Activated T-cell treated with anti-CD3 and anti-CD28 coated beads, Interleukin-2, amount 50 U/mL, for 24 hours (primary cell): ENCODE results near the gene MRPL55.

ENCODE experiments used
- DNase-seq: peaks from one replicate; pipeline ENCODE4 v3.0.0-alpha.2; 2020
- H3K27ac Mint-ChIP-seq: 2 replicates; pipeline ENCODE4 v1.8.0; 2020; ENCODE audit warnings: mild to moderate bottlenecking, mixed read lengths
- H3K27me3 Mint-ChIP-seq: 2 replicates; pipeline ENCODE4 v1.8.0; 2020; ENCODE audit warnings: mixed read lengths
- H3K36me3 Mint-ChIP-seq: 2 replicates; pipeline ENCODE4 v1.8.0; 2020; ENCODE audit warnings: low read depth, mixed read lengths
- H3K4me1 Mint-ChIP-seq: 2 replicates; pipeline ENCODE4 v1.8.0; 2020; ENCODE audit warnings: low read depth, mixed read lengths
- H3K4me3 Mint-ChIP-seq: 2 replicates; pipeline ENCODE4 v1.8.0; 2020; ENCODE audit warnings: mild to moderate bottlenecking, moderate library complexity, mixed read lengths
- H3K9me3 Mint-ChIP-seq: 2 replicates; pipeline ENCODE4 v1.8.0; 2020; ENCODE audit warnings: mixed read lengths

The MRPL55 gene

DNA sequence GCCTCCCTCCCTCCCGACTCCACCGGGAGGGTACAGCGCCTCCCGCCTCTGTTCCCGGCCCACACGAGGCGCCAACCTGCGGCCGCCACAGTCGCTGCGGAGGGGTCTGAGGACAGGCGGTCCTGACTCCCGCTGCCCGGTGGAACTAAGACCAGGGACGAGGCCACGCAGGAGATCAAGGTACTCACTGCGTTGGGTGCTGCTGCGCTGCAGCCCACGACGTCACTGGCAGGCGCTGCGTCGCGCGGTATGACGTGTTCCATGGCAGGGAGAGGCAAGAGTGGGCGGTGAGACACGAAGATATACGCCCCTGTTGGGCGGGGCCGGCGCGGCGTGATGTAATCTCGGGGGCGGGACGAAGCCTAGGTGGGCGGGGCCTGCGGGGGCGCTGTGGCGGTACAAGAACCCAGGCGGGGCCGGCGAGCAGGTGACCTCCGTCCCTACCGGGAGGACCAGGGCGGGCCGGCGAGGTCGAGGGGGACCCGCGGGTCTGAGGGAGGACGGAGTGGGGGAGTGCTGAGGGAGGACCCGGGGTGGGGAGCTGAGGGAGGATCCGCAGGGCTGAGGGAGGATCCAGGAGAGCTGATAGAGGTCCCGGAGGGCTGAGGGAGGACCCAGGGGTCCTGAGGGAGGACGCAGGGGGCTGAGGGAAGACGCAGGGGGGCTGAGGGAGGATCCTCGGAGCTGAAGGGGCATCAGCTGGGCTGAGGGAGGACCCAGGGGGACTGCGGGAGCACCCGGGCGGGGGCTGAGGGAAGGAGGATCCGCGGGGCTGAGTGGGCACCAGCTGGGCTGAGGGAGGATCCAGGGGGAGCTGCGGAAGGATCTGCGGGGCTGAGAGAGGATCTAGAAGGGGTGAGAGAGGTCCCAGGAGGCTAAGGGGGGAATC is at the start of gene MRPL55:
Gene MRPL55 (minus strand): TSS at position 227 of the 889 bp plus-strand sequence. CDS start 1,039 bp downstream, outside the sequence.
- peak; percentile 100 for DNase-seq
- Mint-ChIP-seq H3K4me3 (peak within 1 kb of the TSS; percentile 92), H3K36me3 (peaks cover 42% of the 10 kb centered on the region), H3K27me3 (no peaks in the 10 kb centered on the region), H3K27ac (peak within 1 kb of the TSS; percentile 95), H3K4me1 (peaks cover 29% of the 10 kb centered on the region), H3K9me3 (no peaks in the 10 kb centered on the region)

DNA sequence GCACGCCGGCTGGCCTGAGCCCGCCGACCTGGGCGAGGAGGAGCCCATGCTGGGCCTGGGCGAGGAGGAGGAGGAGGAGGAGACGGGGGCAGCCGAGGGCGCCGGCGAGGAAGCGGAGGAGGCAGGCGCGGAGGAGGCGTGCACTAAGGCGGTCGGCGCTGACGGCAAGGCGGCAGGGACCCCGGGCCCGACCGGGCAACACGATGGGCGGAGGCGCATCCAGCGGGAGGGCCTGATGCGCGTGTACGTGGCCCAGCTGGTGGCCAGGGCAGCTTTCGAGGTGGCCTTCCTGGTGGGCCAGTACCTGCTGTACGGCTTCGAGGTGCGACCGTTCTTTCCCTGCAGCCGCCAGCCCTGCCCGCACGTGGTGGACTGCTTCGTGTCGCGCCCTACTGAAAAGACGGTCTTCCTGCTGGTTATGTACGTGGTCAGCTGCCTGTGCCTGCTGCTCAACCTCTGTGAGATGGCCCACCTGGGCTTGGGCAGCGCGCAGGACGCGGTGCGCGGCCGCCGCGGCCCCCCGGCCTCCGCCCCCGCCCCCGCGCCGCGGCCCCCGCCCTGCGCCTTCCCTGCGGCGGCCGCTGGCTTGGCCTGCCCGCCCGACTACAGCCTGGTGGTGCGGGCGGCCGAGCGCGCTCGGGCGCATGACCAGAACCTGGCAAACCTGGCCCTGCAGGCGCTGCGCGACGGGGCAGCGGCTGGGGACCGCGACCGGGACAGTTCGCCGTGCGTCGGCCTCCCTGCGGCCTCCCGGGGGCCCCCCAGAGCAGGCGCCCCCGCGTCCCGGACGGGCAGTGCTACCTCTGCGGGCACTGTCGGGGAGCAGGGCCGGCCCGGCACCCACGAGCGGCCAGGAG is 49.3 kb upstream of the MRPL55 start:
- Mint-ChIP-seq H3K4me3 (no peak overlapping the region), H3K27ac (no peak overlapping the region)

DNA sequence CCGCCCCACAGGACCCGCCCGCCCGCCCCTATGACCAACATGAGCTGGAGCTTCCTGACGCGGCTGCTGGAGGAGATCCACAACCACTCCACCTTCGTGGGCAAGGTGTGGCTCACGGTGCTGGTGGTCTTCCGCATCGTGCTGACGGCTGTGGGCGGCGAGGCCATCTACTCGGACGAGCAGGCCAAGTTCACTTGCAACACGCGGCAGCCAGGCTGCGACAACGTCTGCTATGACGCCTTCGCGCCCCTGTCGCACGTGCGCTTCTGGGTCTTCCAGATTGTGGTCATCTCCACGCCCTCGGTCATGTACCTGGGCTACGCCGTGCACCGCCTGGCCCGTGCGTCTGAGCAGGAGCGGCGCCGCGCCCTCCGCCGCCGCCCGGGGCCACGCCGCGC is 48.6 kb upstream of the MRPL55 start:
- Mint-ChIP-seq H3K27ac (no peak overlapping the region), H3K4me3 (no peak overlapping the region), H3K9me3 (no peaks in the 10 kb centered on the region), H3K36me3 (no peaks in the 10 kb centered on the region), H3K4me1 (peaks cover 38% of the 10 kb centered on the region), H3K27me3 (no peaks in the 10 kb centered on the region)
- DNase-seq: no peak

More for the DNA sequence above, 49.3 kb upstream of the MRPL55 start:
- Mint-ChIP-seq H3K36me3 (no peaks in the 10 kb centered on the region), H3K4me1 (peaks cover 42% of the 10 kb centered on the region), H3K27me3 (no peaks in the 10 kb centered on the region), H3K9me3 (no peaks in the 10 kb centered on the region)
- no peak for DNase-seq

DNA sequence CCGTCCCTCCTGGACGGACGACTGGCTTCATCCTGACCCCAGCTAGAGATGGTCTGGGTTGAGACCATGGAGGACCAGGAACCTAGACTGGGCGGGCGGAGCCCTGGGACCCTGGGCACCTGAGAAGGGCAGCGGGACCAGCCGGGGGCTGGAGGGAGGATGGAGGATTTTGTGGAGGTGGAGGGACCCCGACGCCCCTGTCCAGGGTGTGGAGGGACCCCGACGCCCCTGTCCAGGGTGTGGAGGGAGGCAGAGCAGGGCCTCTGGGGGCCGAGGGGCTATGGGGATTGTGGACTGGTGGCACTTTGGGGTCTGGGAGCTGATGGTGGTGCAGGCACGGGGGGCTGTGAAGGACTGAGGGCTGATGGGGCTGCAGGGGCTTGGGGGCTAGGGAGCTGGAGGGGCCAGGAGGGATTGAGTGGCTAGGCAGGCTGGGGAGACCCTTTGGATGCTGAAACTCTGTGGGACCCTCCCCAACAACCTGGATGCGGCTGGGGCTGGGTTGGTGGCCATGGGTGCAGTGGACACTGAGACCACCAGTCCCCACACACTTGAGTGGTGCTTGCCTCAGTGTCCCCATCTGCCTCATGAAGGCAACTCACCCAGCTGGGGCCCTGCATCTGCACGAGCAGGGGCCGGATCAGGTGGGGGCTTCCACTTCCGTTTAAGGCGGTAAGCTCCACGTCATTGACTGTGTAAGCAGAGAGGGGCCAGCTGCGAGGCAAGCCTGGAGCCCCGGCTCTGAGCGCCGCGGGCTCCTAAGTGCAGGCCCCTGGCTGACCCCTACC is 48.0 kb upstream of the MRPL55 start:
- DNase-seq: no peak
- H3K36me3 Mint-ChIP-seq: no peaks in the 10 kb centered on the region
- H3K9me3 Mint-ChIP-seq: no peaks in the 10 kb centered on the region
- H3K27ac Mint-ChIP-seq: peak overlapping the region; percentile 55
- H3K27me3 Mint-ChIP-seq: no peaks in the 10 kb centered on the region
- H3K4me1 Mint-ChIP-seq: peaks cover 33% of the 10 kb centered on the region
- no peak overlapping the region for H3K4me3 Mint-ChIP-seq

DNA sequence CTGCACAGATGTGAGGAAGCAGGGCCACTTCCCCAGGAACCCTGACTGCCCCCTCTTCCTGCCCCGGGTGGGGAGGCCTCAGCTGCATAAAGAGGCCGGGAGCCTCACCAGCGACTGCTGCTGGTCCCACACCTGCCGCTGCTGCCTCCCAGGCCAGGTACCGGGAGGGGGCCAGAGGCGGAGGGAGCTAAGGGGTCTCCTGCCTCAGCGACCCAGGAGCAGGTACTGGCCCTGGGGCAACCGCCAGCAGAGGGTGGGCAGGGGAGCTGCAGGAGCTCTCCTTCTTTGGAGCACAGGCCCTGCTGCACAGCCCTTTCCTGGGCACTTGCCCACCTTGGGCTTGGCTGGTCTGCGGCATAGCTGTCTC is 47.4 kb upstream of the MRPL55 start:
- Mint-ChIP-seq H3K9me3 (no peaks in the 10 kb centered on the region), H3K4me3 (no peak overlapping the region), H3K36me3 (no peaks in the 10 kb centered on the region), H3K4me1 (peaks cover 29% of the 10 kb centered on the region), H3K27ac (no peak overlapping the region), H3K27me3 (no peaks in the 10 kb centered on the region)
- no peak for DNase-seq

DNA sequence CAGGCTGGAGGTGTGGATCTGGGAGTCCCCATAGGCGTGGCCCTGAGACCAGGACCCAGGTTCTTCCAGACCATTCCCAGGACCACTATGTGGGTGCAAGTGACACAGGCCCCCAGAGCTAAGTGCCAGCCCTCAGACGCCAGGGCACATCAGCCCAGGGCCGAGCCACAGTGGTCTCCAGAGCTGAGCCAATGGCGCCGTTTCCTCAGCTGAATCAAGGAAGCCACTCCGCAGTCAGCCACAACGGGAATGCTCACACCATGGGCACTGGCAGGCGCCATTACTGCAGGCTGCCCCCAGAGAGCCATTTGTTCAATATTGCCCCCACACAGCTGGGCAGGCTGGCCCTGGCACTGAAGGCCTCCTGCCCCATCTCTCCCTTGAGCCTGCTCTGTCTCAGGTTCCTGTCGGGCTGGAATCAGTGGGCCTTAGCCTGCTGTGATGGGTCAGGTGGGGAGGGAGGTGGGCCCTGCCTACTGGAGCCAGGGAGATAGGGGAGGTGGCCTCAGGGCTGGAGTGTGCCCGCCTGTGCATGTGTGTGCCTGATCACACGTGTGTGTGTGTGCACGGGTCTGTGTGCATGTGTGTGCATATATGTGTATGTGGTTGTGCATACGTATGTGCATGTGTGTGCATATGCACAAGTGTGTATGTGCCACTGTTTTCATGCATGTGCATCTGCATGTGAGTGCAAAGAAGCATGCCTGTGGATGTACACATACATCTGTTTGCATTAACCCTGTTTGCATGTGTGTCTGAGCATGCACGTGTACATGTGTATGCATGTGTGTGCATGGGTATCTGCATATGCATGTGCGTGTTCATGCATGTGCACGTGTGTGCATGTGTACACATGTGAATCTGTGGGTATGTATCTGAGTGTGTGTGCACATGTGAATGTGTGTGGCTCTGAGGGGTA is 46.8 kb upstream of the MRPL55 start:
- H3K9me3 Mint-ChIP-seq: no peaks in the 10 kb centered on the region
- no peak for DNase-seq
- H3K4me1 Mint-ChIP-seq: peaks cover 27% of the 10 kb centered on the region
- H3K36me3 Mint-ChIP-seq: no peaks in the 10 kb centered on the region
- H3K27ac Mint-ChIP-seq: peak overlapping the region; percentile 71
- no peak overlapping the region for H3K4me3 Mint-ChIP-seq
- no peaks in the 10 kb centered on the region for H3K27me3 Mint-ChIP-seq

DNA sequence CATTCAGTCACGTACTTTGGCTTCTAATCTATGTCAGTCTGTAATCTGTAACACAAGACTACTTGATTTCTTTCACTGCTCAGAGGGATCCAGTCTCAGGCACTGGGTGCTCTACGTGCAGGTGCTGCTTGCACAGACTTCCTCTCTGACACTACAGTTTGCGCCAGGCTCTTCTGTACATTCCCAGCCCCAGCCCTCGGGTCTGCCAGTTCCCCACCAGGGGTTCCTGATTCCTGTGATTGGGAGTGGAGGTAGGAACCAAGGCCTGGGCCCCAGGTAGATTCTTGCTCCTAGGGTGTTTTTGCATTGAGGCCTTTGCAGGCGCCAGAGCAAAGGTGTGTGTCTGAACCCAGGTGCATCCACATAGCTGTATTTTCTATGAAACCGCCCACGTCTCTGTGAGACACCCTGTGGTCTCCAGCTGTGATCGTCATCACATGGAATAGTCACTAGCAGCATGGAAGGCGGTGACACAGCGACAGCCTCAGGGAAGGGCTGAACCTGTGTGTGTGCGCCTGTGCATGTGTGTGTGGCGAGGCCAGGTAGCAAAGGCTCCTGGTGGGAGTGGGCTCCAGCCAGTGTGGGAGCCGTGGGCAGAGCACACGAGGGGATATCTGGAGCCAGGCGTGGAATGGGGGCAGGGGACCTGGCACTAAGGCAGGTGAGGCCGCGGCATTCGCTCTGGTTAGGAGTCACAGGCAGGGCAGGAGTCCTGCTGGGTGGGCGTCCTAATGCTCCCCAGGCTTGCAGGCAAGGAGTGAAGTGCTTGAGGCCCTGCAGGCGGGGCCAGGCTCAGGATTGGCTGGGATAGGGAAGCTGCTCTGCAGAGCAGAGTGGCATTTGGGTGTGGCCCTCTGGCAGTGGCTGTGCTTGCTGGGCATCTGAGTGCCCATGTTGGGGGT is 45.8 kb upstream of the MRPL55 start:
- Mint-ChIP-seq H3K27ac (peak overlapping the region; percentile 71), H3K4me3 (no peak overlapping the region), H3K4me1 (peaks cover 27% of the 10 kb centered on the region)

DNA sequence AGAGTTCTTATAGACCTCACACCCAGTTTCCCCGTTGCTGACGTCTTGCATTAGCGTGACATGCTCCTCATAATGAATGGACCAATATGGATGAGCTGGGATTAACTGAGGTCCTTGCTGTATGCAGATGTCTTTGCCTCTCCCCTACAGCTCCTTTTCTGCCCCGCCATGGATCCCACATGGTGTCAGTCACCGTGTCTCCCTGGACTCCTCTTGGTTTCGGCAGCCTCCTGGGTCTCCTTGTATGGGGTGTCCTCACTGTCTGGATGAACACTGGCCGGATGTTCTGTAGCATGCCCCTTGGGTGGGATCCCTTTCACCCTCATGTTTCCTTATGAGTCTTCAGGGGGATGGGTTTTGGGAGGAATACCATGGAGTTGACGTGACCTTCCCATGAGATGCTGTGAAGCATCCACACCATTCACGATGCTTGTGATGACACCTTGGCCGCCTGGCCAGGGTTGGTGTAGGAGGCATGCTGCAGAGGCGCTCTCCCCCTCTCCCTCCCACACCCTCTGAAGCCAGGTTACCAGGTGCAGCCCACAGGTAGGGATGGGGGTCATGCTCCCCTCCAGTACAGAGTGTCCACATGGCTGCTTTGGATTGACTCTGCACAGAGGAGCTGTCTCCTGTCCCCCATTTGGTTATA is 45.0 kb upstream of the MRPL55 start:
- Mint-ChIP-seq H3K27me3 (no peaks in the 10 kb centered on the region), H3K36me3 (peaks cover 3% of the 10 kb centered on the region), H3K27ac (peak overlapping the region; percentile 71), H3K4me1 (peaks cover 27% of the 10 kb centered on the region), H3K4me3 (no peak overlapping the region), H3K9me3 (no peaks in the 10 kb centered on the region)
- no peak for DNase-seq

More for the DNA sequence above, 45.8 kb upstream of the MRPL55 start:
- no peaks in the 10 kb centered on the region for H3K27me3 Mint-ChIP-seq
- peaks cover under 1% of the 10 kb centered on the region for H3K36me3 Mint-ChIP-seq
- no peaks in the 10 kb centered on the region for H3K9me3 Mint-ChIP-seq
- DNase-seq: peak; percentile 48

DNA sequence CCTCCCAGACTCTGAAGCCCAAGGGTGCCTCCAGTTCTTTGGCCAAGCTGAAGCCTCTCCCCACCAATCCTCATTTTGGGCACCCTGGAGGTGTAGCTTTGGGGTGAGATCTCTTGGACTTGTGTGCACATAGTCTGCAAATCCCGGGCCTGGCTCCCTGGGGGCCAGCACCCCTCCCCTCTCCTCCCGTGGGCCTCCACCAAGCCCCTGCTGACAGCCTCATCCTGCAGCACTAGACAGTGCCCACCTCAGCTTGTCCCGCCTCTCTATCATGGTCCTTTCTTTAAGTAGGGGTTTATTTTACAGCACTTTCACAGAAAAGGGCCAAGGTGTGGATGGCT is 43.8 kb upstream of the MRPL55 start:
- DNase-seq: no peak
- peak overlapping the region; percentile 53 for H3K27ac Mint-ChIP-seq
- peaks cover 27% of the 10 kb centered on the region for H3K4me1 Mint-ChIP-seq
- H3K4me3 Mint-ChIP-seq: no peak overlapping the region
- no peaks in the 10 kb centered on the region for H3K27me3 Mint-ChIP-seq
- H3K36me3 Mint-ChIP-seq: peaks cover 11% of the 10 kb centered on the region
- no peaks in the 10 kb centered on the region for H3K9me3 Mint-ChIP-seq

DNA sequence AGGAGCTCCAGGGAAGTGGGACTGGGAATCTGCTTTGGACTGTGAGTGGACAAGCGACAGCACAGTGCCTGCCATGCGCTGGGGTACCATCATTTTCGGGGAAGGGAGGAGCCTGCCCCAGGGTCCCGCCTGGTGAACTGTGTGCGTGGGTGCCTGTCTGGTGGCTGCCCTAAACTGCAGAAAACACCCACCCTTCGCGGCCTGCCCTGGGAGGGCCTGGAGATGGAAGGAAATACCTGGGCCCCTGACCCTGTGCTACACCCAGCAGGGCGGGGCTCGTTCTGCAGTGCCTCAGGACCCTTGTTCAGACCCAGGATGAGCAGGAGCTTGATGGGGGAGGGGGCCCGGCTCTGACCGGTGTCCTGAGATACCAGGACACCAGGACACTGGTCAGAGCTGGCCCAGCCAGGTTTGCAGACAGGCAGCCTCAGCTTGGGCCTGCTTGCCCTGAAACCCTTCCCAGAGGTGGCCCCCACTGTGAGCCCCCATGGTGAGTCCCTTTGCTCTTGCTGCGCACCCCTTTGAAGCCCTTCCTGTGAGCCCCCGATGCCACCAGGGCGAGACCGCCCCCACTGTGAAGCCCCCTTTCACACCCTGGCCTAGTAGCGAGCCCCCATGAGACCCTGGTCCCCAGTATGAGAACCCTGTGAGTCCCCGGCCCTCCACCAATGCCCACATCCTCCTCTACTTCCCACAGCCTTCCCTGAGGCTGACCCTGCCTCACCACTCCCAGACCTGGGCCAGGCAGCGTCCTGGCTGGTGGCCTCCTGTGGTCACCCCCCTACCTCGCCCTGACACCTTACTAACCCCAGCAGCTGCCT is 43.2 kb upstream of the MRPL55 start:
- Mint-ChIP-seq H3K36me3 (peaks cover 17% of the 10 kb centered on the region), H3K9me3 (no peaks in the 10 kb centered on the region), H3K27ac (peak overlapping the region; percentile 53), H3K4me3 (no peak overlapping the region), H3K4me1 (peaks cover 27% of the 10 kb centered on the region), H3K27me3 (no peaks in the 10 kb centered on the region)
- no peak for DNase-seq

DNA sequence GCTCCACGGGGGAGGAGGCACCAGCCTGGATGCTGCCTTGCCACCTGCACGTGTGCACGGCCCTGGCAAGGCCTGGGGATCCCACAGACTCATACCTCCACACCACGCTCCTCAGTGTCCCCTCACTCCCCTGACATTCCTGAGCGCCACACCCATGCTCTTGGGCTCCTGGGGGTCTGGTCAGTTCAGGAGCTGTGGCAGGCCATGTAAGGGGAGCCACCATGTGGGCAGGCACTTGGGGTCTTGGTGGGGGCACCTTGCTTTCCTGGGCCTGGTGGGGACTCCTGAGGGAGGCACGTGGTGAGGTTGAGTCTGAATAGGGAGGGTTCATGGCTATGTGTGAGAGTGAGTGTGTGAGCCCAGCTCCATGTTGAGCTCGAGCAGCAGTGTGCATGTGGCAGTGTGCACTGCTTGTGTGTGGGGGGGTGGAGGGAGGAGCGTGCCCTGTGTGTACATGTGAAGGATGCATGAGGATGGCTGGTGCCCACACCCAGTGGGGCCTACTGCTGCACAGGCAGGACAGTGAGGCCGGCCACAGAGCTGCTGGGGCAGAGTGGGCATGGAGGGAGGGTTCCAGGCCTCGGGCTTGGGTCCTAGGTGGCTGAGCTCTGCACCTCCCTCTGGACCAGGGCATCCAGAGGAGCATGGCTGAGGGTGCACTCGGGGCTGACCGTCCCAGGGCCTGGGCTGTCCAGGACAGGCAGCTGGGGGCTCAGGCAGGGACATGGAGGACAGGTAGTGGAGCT is 42.3 kb upstream of the MRPL55 start:
- peak overlapping the region; percentile 27 for H3K27ac Mint-ChIP-seq
- DNase-seq: no peak
- H3K4me3 Mint-ChIP-seq: no peak overlapping the region
- H3K9me3 Mint-ChIP-seq: no peaks in the 10 kb centered on the region
- peaks cover 22% of the 10 kb centered on the region for H3K4me1 Mint-ChIP-seq
- no peaks in the 10 kb centered on the region for H3K27me3 Mint-ChIP-seq
- H3K36me3 Mint-ChIP-seq: peaks cover 26% of the 10 kb centered on the region
